Lower lobe of right lung (tissue), 2 donors: ENCODE data around the gene PPP1R1B. TPM values are rescaled to one million over a fixed set of nuclear protein-coding genes. Genes with fewer than 3 reads are reported as not detected.

Experiments used
- ATAC-seq, 2 donors: fragments of 200-7000 bp; cut with Tn5 transposase; one replicate each; pipeline ENCODE4 v1.9.1; 2020 to 2022; ENCODE audit warnings: mild to moderate bottlenecking in 2 of 2, moderate library complexity in 2 of 2
- DNase-seq: peaks from one replicate; pipeline ENCODE4 v3.0.0-alpha.2; 2020
- H3K27ac ChIP-seq: fragments of 200-600 bp; one replicate; pipeline ENCODE4 v1.8.0; 2022
- H3K27me3 ChIP-seq: fragments of 200-600 bp; one replicate; pipeline ENCODE4 v1.8.0; 2022; ENCODE audit warnings: low read depth
- H3K36me3 ChIP-seq: fragments of 200-600 bp; one replicate; pipeline ENCODE4 v1.8.0; 2022; ENCODE audit warnings: mild to moderate bottlenecking
- H3K4me1 ChIP-seq: fragments of 200-600 bp; one replicate; pipeline ENCODE4 v1.8.0; 2022
- H3K4me3 ChIP-seq: fragments of 200-600 bp; one replicate; pipeline ENCODE4 v1.8.0; 2022; ENCODE audit warnings: mild to moderate bottlenecking
- H3K9me3 ChIP-seq: fragments of 200-600 bp; one replicate; pipeline ENCODE4 v1.8.0; 2022
- CTCF ChIP-seq: fragments of 200-600 bp; IDR thresholded peaks from one replicate; pipeline ENCODE4 v1.8.0; 2022; ENCODE audit warnings: antibody characterized with exemption, mild to moderate bottlenecking
- intact Hi-C: fragments of 100-400 bp; cut with DNase I; formaldehyde crosslinking; loops from one replicate; pipeline ENCODE4 v1.11.0; 2022
- total RNA-seq: library from RNA; stranded (reverse); fragmentation: NEBNext Ultra II Directional; extraction: Animal tissue kit (Norgen Biotek cat#: 25700); gene quantifications from one replicate; pipeline ENCODE4 v1.2.1, GENCODE V29; 2021
- donor health status: DM: no; HTN: yes; CAD: no; lungs with severe emphysema.

Gene PPP1R1B
- total RNA-seq, 1 donor from 2014 or later = 23.9 TPM

GRCh38 chr17:39677072-39677471 lies 50.3 kb downstream of the PPP1R1B start:
- Histone ChIP-seq H3K9me3 (no peaks in the 10 kb centered on the region), H3K4me3 (no peak overlapping the region), H3K36me3 (peaks cover 8% of the 10 kb centered on the region), H3K27me3 (no peaks in the 10 kb centered on the region), H3K27ac (peak overlapping the region; percentile 56), H3K4me1 (peaks cover 46% of the 10 kb centered on the region)
- TF ChIP-seq CTCF = no peak
- intact Hi-C loops = no loop called here
- ATAC-seq = no peak
- no peak for DNase-seq

GRCh38 chr17:39677542-39678339 lies 51.0 kb downstream of the PPP1R1B start:
- intact Hi-C loops = no loop called here
- H3K4me1 ChIP-seq = peaks cover 46% of the 10 kb centered on the region
- H3K9me3 ChIP-seq = no peaks in the 10 kb centered on the region
- peaks cover 8% of the 10 kb centered on the region for H3K36me3 ChIP-seq
- TF ChIP-seq CTCF = no peak
- DNase-seq = no peak
- H3K27me3 ChIP-seq = no peaks in the 10 kb centered on the region
- ATAC-seq = peak; percentile 28
- peak overlapping the region; percentile 18 for H3K27ac ChIP-seq
- H3K4me3 ChIP-seq = no peak overlapping the region

- no peak for TF ChIP-seq CTCF
- ATAC-seq (no peak), DNase-seq (no peak)
- Histone ChIP-seq H3K4me3 (no peak overlapping the region), H3K27ac (peak overlapping the region; percentile 18), H3K27me3 (no peaks in the 10 kb centered on the region), H3K9me3 (no peaks in the 10 kb centered on the region), H3K36me3 (peaks cover 14% of the 10 kb centered on the region), H3K4me1 (peaks cover 46% of the 10 kb centered on the region)
- intact Hi-C loops = no loop called here
These were observed 51.8 kb downstream of the PPP1R1B start for GRCh38 chr17:39678340-39679116.

- no peaks in the 10 kb centered on the region for H3K9me3 ChIP-seq
- H3K27ac ChIP-seq = peak overlapping the region; percentile 46
- no peak overlapping the region for H3K4me3 ChIP-seq
- DNase-seq (no peak), ATAC-seq (no peak)
- H3K36me3 ChIP-seq = peaks cover 23% of the 10 kb centered on the region
- intact Hi-C loops = no loop called here
- H3K27me3 ChIP-seq = no peaks in the 10 kb centered on the region
- TF ChIP-seq CTCF = no peak
- peaks cover 46% of the 10 kb centered on the region for H3K4me1 ChIP-seq
These were observed 52.9 kb downstream of the PPP1R1B start for GRCh38 chr17:39679521-39680192.

- no peak for ATAC-seq
- peaks cover 23% of the 10 kb centered on the region for H3K36me3 ChIP-seq
- no peaks in the 10 kb centered on the region for H3K27me3 ChIP-seq
- intact Hi-C loops = no loop called here
- H3K4me1 ChIP-seq = peaks cover 20% of the 10 kb centered on the region
- no peak overlapping the region for H3K27ac ChIP-seq
- H3K4me3 ChIP-seq = no peak overlapping the region
- no peak for DNase-seq
- TF ChIP-seq CTCF = no peak
- no peaks in the 10 kb centered on the region for H3K9me3 ChIP-seq
These were observed 56.7 kb downstream of the PPP1R1B start for GRCh38 chr17:39683295-39683939.
